WTC11 (cell line): ENCODE data around the gene ROCK1.

Experiments used
- ATF1 ChIP-seq: sonication (generic); formaldehyde crosslinking; IDR thresholded peaks from 2 replicates; pipeline ENCODE4 v1.8.1; 2023; ENCODE audit warnings: mild to moderate bottlenecking, moderate library complexity, missing genetic modification reagents
- ATF2 ChIP-seq: sonication (generic); formaldehyde crosslinking; IDR thresholded peaks from 2 replicates; pipeline ENCODE4 v1.8.1; 2022; ENCODE audit warnings: low read depth, missing genetic modification reagents, borderline replicate concordance
- CTCF ChIP-seq: fragments of 200-600 bp; IDR thresholded peaks from 2 replicates; pipeline ENCODE4 v1.8.0; 2022; ENCODE audit warnings: antibody characterized with exemption
- E2F4 ChIP-seq: sonication (generic); formaldehyde crosslinking; IDR thresholded peaks from 2 replicates; pipeline ENCODE4 v1.8.1; 2022; ENCODE audit warnings: low read depth, mild to moderate bottlenecking, moderate library complexity, missing genetic modification reagents, borderline replicate concordance
- FOXJ3 ChIP-seq: sonication (generic); formaldehyde crosslinking; IDR thresholded peaks from 2 replicates; pipeline ENCODE4 v1.9.0; 2021; ENCODE audit warnings: missing genetic modification reagents, mild to moderate bottlenecking, borderline replicate concordance
- FOXP1 ChIP-seq: sonication (generic); formaldehyde crosslinking; IDR thresholded peaks from 2 replicates; pipeline ENCODE4 v1.8.0; 2022; ENCODE audit warnings: missing genetic modification reagents, mild to moderate bottlenecking, moderate library complexity, borderline replicate concordance
- HMGXB4 ChIP-seq: sonication (generic); formaldehyde crosslinking; IDR thresholded peaks from 2 replicates; pipeline ENCODE4 v1.8.1; 2023; ENCODE audit warnings: mild to moderate bottlenecking, moderate library complexity, missing genetic modification reagents
- MAX ChIP-seq: sonication (generic); formaldehyde crosslinking; IDR thresholded peaks from 2 replicates; pipeline ENCODE4 v1.8.0; 2022; ENCODE audit warnings: mild to moderate bottlenecking, missing genetic modification reagents
- MLX ChIP-seq: sonication (generic); formaldehyde crosslinking; IDR thresholded peaks from 2 replicates; pipeline ENCODE4 v1.8.1; 2023; ENCODE audit warnings: mild to moderate bottlenecking, missing genetic modification reagents, moderate library complexity
- MXD4 ChIP-seq: fragments of 250-450 bp; sonication (Bioruptor Pico); IDR thresholded peaks from 2 replicates; pipeline ENCODE4 v1.8.0; 2021; ENCODE audit warnings: mild to moderate bottlenecking, moderate library complexity, borderline replicate concordance
- USF2 ChIP-seq: sonication (generic); formaldehyde crosslinking; IDR thresholded peaks from 2 replicates; pipeline ENCODE4 v1.8.1; 2023; ENCODE audit warnings: mild to moderate bottlenecking, missing genetic modification reagents, moderate library complexity

- no peak for TF ChIP-seq ATF1 (CRISPR knock-in tag)
- no peak for TF ChIP-seq HMGXB4
- no peak for TF ChIP-seq CTCF
- no peak for TF ChIP-seq FOXP1 (CRISPR knock-in tag)
- no peak for TF ChIP-seq USF2 (CRISPR knock-in tag)
- TF ChIP-seq MLX, result no peak
- TF ChIP-seq ATF2, result no peak
- no peak for TF ChIP-seq MXD4 (CRISPR knock-in tag)
- TF ChIP-seq MAX, result no peak
- TF ChIP-seq FOXJ3 (CRISPR knock-in tag), result no peak
- no peak for TF ChIP-seq E2F4 (CRISPR knock-in tag)
Observed at GRCh38 chr18:21085579-21086166, 25.9 kb downstream of the ROCK1 start.
